Skeletal muscle satellite cell (primary cell): ENCODE results near the gene KIAA0825.

Experiments
- H3K27me3 ChIP-seq: 2 replicates; pipeline ENCODE4 v1.7.0; 2013; ENCODE audit warnings: low read length; ENCODE audit not compliant: control insufficient read depth, insufficient read depth
- H3K36me3 ChIP-seq: 2 replicates; pipeline ENCODE4 v1.7.0; 2013; ENCODE audit warnings: mild to moderate bottlenecking, control low read depth, low read length; ENCODE audit not compliant: insufficient read depth
- H3K4me1 ChIP-seq: 2 replicates; pipeline ENCODE4 v1.7.0; 2013; ENCODE audit warnings: low read length; ENCODE audit not compliant: control insufficient read depth, insufficient read depth
- H3K4me2 ChIP-seq: 2 replicates; pipeline ENCODE4 v1.7.0; 2013; ENCODE audit warnings: mild to moderate bottlenecking, low read length
- H3K4me3 ChIP-seq: 2 replicates; pipeline ENCODE4 v1.7.0; 2013; ENCODE audit warnings: low read length
- H3K9ac ChIP-seq: 2 replicates; pipeline ENCODE4 v1.7.0; 2013; ENCODE audit warnings: mild to moderate bottlenecking, low read depth, low read length, moderate library complexity
- H3K9me3 ChIP-seq: replicated peaks from 2 replicates; pipeline ENCODE4 v1.7.0; 2013; ENCODE audit warnings: mild to moderate bottlenecking, control low read depth, low read length

Gene KIAA0825

DNA sequence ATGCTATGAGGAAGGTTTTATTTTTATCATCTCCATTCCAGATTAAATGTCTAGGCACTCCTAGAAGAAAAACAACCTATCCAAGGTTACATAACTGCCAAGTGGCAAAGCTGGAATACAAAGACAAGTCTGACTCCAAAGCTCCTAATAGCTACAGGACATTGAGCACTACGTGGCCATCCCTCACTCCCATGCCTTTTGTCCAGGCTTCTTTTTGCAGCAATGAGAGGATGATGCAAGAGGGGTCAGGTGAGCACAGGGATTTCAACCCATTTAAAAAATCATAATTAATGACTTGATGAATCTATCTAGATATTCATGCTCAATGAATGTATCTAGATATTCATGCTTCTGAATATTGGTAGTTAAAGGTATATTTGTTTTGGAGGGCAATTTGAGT lies 117.0 kb downstream of the KIAA0825 start:
- Histone ChIP-seq H3K36me3 (no peaks in the 10 kb centered on the region), H3K9ac (no peak overlapping the region), H3K9me3 (no peaks in the 10 kb centered on the region), H3K27me3 (no peaks in the 10 kb centered on the region), H3K4me1 (peaks cover 8% of the 10 kb centered on the region), H3K4me3 (no peak overlapping the region), H3K4me2 (no peak overlapping the region)

- H3K9ac ChIP-seq: no peak overlapping the region
- no peak overlapping the region for H3K4me2 ChIP-seq
Observed at GRCh38 chr5:94499806-94500205, 118.6 kb downstream of the KIAA0825 start.

GRCh38 chr5:94498199-94498598 lies 120.2 kb downstream of the KIAA0825 start:
- no peak overlapping the region for H3K4me2 ChIP-seq
- H3K4me1 ChIP-seq: no peaks in the 10 kb centered on the region
- no peak overlapping the region for H3K4me3 ChIP-seq
- H3K9ac ChIP-seq: no peak overlapping the region
- no peaks in the 10 kb centered on the region for H3K36me3 ChIP-seq
- no peaks in the 10 kb centered on the region for H3K9me3 ChIP-seq
- H3K27me3 ChIP-seq: no peaks in the 10 kb centered on the region

More at GRCh38 chr5:94499806-94500205, 118.6 kb downstream of the KIAA0825 start:
- Histone ChIP-seq H3K9me3 (no peaks in the 10 kb centered on the region), H3K4me3 (no peak overlapping the region), H3K27me3 (no peaks in the 10 kb centered on the region), H3K4me1 (no peaks in the 10 kb centered on the region), H3K36me3 (no peaks in the 10 kb centered on the region)

DNA sequence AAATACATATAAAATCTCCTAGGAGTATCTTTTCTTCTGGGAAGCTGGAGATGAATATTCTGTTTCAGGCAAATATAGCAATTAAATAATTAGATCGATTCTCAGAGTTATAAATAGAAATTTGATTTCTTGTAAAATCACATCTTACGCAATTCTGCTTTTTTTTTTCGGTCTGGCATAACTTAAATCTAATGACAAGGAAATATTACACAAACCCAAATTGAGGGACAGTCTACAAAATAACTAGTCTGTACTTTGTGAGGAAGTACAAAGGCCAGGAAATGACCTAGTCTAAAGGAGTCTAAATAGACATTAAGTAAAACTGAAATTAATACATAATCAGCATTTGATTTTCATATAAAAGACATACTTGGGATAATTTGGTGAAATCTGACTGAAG lies 133.3 kb downstream of the KIAA0825 start:
- Histone ChIP-seq H3K36me3 (no peaks in the 10 kb centered on the region), H3K9me3 (no peaks in the 10 kb centered on the region), H3K4me1 (no peaks in the 10 kb centered on the region), H3K4me3 (no peak overlapping the region), H3K27me3 (no peaks in the 10 kb centered on the region), H3K9ac (no peak overlapping the region), H3K4me2 (no peak overlapping the region)

DNA sequence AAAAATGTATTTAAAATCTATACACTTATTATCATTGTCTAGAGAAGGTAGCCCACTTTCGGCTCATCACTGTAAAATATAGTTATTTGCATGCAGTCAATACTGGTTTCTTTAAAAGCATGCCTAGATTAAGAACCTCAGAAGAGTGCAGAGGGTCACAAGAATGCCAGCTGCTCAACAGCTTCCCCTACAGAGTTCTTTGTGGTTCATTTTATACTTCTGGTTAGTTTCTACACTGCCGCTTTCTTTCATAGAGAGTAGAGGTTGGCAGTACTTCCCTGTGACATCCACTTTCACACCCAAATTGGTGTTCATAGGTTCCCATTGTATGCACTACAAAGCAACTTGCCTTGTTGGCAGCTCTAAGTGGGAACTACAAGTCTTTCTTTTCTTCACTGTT lies 137.3 kb downstream of the KIAA0825 start:
- no peaks in the 10 kb centered on the region for H3K36me3 ChIP-seq
- no peak overlapping the region for H3K4me2 ChIP-seq
- no peak overlapping the region for H3K4me3 ChIP-seq
- H3K27me3 ChIP-seq: no peaks in the 10 kb centered on the region
- no peak overlapping the region for H3K9ac ChIP-seq
- H3K4me1 ChIP-seq: no peaks in the 10 kb centered on the region
- no peaks in the 10 kb centered on the region for H3K9me3 ChIP-seq

GRCh38 chr5:94480486-94480885 lies 137.9 kb downstream of the KIAA0825 start:
- Histone ChIP-seq H3K36me3 (no peaks in the 10 kb centered on the region), H3K4me1 (no peaks in the 10 kb centered on the region)

GRCh38 chr5:94473936-94474335 lies 144.5 kb downstream of the KIAA0825 start:
- Histone ChIP-seq H3K4me1 (no peaks in the 10 kb centered on the region), H3K4me2 (no peak overlapping the region), H3K9me3 (no peaks in the 10 kb centered on the region), H3K4me3 (no peak overlapping the region), H3K9ac (no peak overlapping the region), H3K36me3 (no peaks in the 10 kb centered on the region), H3K27me3 (no peaks in the 10 kb centered on the region)

More at GRCh38 chr5:94480486-94480885, 137.9 kb downstream of the KIAA0825 start:
- Histone ChIP-seq H3K27me3 (no peaks in the 10 kb centered on the region), H3K9me3 (no peaks in the 10 kb centered on the region), H3K4me3 (no peak overlapping the region), H3K4me2 (no peak overlapping the region), H3K9ac (no peak overlapping the region)

DNA sequence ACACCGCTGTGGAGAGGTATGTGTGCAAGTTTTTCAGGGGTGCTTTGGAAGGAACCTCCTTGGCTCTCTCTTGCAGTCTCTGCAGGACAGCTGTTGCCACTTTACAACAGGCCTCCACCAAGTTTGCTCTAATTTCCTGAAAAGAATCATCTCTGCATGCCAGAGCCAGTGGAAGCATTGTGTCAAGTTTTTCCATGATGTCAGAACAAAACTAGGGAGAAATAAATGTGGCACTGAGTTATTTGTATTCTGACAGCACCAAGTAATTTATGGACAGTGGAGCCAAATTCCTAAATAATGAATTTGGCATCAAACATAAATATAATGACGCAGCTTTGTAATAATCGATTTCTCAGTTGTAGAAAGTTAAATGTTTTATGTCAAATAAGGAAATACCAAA lies 146.9 kb downstream of the KIAA0825 start:
- Histone ChIP-seq H3K9me3 (no peaks in the 10 kb centered on the region), H3K4me3 (no peak overlapping the region), H3K27me3 (no peaks in the 10 kb centered on the region), H3K9ac (no peak overlapping the region), H3K4me1 (no peaks in the 10 kb centered on the region), H3K4me2 (no peak overlapping the region), H3K36me3 (no peaks in the 10 kb centered on the region)

- no peak overlapping the region for H3K9ac ChIP-seq
- no peaks in the 10 kb centered on the region for H3K36me3 ChIP-seq
- no peaks in the 10 kb centered on the region for H3K9me3 ChIP-seq
- no peaks in the 10 kb centered on the region for H3K27me3 ChIP-seq
- H3K4me2 ChIP-seq: no peak overlapping the region
- no peaks in the 10 kb centered on the region for H3K4me1 ChIP-seq
- H3K4me3 ChIP-seq: no peak overlapping the region
Observed at GRCh38 chr5:94470802-94471201, 147.6 kb downstream of the KIAA0825 start.

DNA sequence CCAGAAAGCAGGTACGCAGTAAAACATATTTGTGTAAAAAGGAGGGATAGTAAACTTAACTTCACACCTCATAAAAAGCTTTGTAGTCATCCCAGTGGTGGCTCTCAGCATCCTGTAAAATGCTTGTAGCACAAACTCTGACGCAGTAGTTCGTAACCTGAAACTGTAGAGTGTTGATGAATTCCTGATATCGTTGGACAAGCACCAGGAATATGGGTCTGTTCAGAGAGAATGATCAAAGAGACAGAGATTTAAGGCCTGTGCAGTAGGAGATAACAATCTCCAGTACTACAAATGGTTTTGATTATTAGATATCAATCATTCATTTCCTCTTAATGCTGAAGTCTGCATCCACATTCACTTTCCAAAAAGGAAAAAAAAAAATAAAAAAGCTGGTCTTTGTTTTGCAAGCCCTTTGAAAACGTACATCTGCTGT lies 148.5 kb downstream of the KIAA0825 start:
- Histone ChIP-seq H3K9ac (no peak overlapping the region), H3K4me1 (no peaks in the 10 kb centered on the region), H3K4me3 (no peak overlapping the region), H3K9me3 (no peaks in the 10 kb centered on the region), H3K27me3 (no peaks in the 10 kb centered on the region), H3K4me2 (no peak overlapping the region), H3K36me3 (no peaks in the 10 kb centered on the region)

GRCh38 chr5:94467954-94468930 lies 150.2 kb downstream of the KIAA0825 start:
- Histone ChIP-seq H3K4me3 (no peak overlapping the region), H3K9me3 (no peaks in the 10 kb centered on the region), H3K27me3 (no peaks in the 10 kb centered on the region), H3K4me1 (no peaks in the 10 kb centered on the region), H3K9ac (no peak overlapping the region), H3K4me2 (no peak overlapping the region), H3K36me3 (no peaks in the 10 kb centered on the region)
